ENCODE results near the gene PIKFYVE. TPM values are rescaled to one million over a fixed set of nuclear protein-coding genes. Genes with fewer than 3 reads are reported as not detected.

PIKFYVE gene
- total RNA-seq, 1 donor from 2014 or later: 51.6 TPM

- H3K9me3 Mint-ChIP-seq: peaks cover 14% of the 10 kb centered on the region
- H3K27ac Mint-ChIP-seq: no peak overlapping the region
- Histone ChIP-seq H3K36me3 (peaks cover 11% of the 10 kb centered on the region), H2AFZ (replicated peaks) (no peak overlapping the region), H3K27me3 (no peaks in the 10 kb centered on the region), H3F3A (ENCODE audit: low read depth) (peaks cover 7% of the 10 kb centered on the region), H3K4me2 (no peak overlapping the region), H3K4me3 (no peak overlapping the region), H4K20me1 (ENCODE audit: low read depth) (no peaks in the 10 kb centered on the region), H3K4me1 (peaks cover 5% of the 10 kb centered on the region), H3K79me2 (ENCODE audit: low read depth) (no peaks in the 10 kb centered on the region), H3K9me3 (ENCODE audit: low read depth) (no peaks in the 10 kb centered on the region), H3K27ac (no peak overlapping the region), H3K9ac (no peak overlapping the region)
- no peak overlapping the region for H3K4me3 Mint-ChIP-seq
- H3K36me3 Mint-ChIP-seq: peaks cover 16% of the 10 kb centered on the region
- DNase-seq (ENCODE audit: low spot score): no peak
- peaks cover 4% of the 10 kb centered on the region for H3K4me1 Mint-ChIP-seq
- H3K27me3 Mint-ChIP-seq (ENCODE audit: insufficient read depth, low read depth): no peaks in the 10 kb centered on the region
- TF ChIP-seq EZH2phosphoT487 (IDR thresholded peaks at IDR 0.05) (no peak), EZH2 (IDR thresholded peaks at IDR 0.05) (no peak), CTCF (IDR thresholded peaks at IDR 0.05) (no peak)
Measured at GRCh38 chr2:208360259-208361076, 94.4 kb downstream of the PIKFYVE start.

GRCh38 chr2:208361077-208361441, 95.0 kb downstream of the PIKFYVE start:
- no peak for DNase-seq (ENCODE audit: low spot score)
- H3K79me2 ChIP-seq (ENCODE audit: low read depth): no peaks in the 10 kb centered on the region
- Mint-ChIP-seq H3K27me3 (ENCODE audit: insufficient read depth, low read depth) (no peaks in the 10 kb centered on the region), H3K9me3 (peaks cover 16% of the 10 kb centered on the region), H3K4me3 (no peak overlapping the region), H3K36me3 (peaks cover 15% of the 10 kb centered on the region), H3K27ac (no peak overlapping the region), H3K4me1 (peaks cover 4% of the 10 kb centered on the region)
- no peaks in the 10 kb centered on the region for H4K20me1 ChIP-seq (ENCODE audit: low read depth)
- H3K9me3 ChIP-seq (ENCODE audit: low read depth): no peaks in the 10 kb centered on the region
- no peak overlapping the region for H3K4me3 ChIP-seq
- no peak overlapping the region for H3K9ac ChIP-seq
- H3K27me3 ChIP-seq: no peaks in the 10 kb centered on the region
- H3K4me1 ChIP-seq: peaks cover 5% of the 10 kb centered on the region
- no peak overlapping the region for H3K4me2 ChIP-seq
- H3F3A ChIP-seq (ENCODE audit: low read depth): peaks cover 7% of the 10 kb centered on the region
- no peak overlapping the region for H3K27ac ChIP-seq
- TF ChIP-seq EZH2 (IDR thresholded peaks at IDR 0.05) (no peak), CTCF (IDR thresholded peaks at IDR 0.05) (no peak), EZH2phosphoT487 (IDR thresholded peaks at IDR 0.05) (no peak)
- H3K36me3 ChIP-seq: peaks cover 5% of the 10 kb centered on the region
- H2AFZ ChIP-seq (replicated peaks): no peak overlapping the region

- Mint-ChIP-seq H3K4me1 (peaks cover 3% of the 10 kb centered on the region), H3K27me3 (ENCODE audit: insufficient read depth, low read depth) (no peaks in the 10 kb centered on the region), H3K27ac (no peak overlapping the region), H3K9me3 (peaks cover 18% of the 10 kb centered on the region), H3K4me3 (no peak overlapping the region), H3K36me3 (peaks cover 11% of the 10 kb centered on the region)
- Histone ChIP-seq H3K27me3 (no peaks in the 10 kb centered on the region), H3K36me3 (peaks cover 1% of the 10 kb centered on the region), H3K4me2 (no peak overlapping the region), H3F3A (ENCODE audit: low read depth) (peaks cover 7% of the 10 kb centered on the region), H3K4me1 (peaks cover 3% of the 10 kb centered on the region), H3K4me3 (no peak overlapping the region), H3K27ac (no peak overlapping the region), H3K79me2 (ENCODE audit: low read depth) (no peaks in the 10 kb centered on the region), H3K9me3 (ENCODE audit: low read depth) (no peaks in the 10 kb centered on the region), H2AFZ (replicated peaks) (no peak overlapping the region), H4K20me1 (ENCODE audit: low read depth) (no peaks in the 10 kb centered on the region), H3K9ac (no peak overlapping the region)
- TF ChIP-seq CTCF (IDR thresholded peaks at IDR 0.05) (no peak), EZH2 (IDR thresholded peaks at IDR 0.05) (no peak), EZH2phosphoT487 (IDR thresholded peaks at IDR 0.05) (no peak)
- DNase-seq (ENCODE audit: low spot score): no peak
Measured at GRCh38 chr2:208363485-208363884, 97.4 kb downstream of the PIKFYVE start.
